HG03432 (cell line): ENCODE data around the gene ZNF471.

Experiments
- ATAC-seq: cut with Tn5 transposase; IDR thresholded peaks from one replicate; pipeline ENCODE4 v1.9.1; 2021; ENCODE audit warnings: mild to moderate bottlenecking, moderate library complexity; ENCODE audit not compliant: unreplicated experiment

ZNF471 gene

DNA sequence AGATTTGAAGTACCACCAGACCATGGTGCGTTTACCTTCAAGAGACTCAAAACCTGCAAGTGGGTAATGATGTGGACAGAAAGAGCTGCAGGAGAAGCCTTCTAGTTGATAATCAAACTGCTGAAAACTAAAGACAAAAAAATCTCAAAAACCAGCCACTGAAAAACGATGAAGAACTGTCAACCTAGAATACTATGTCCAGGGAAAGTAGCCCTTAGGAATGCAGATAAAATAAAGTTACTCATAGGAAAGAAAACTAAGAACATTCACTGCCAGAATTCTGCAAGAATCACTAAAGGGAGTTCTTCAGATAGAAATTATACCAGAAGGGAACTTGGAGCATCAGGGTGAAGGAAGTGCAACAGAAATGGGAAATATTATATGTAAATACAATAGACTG lies 64.9 kb downstream of the ZNF471 start:
- no peak for ATAC-seq

- ATAC-seq: no peak
These were observed 66.3 kb downstream of the ZNF471 start for GRCh38 chr19:56573914-56574313.

- no peak for ATAC-seq
These were observed 70.3 kb downstream of the ZNF471 start for GRCh38 chr19:56577719-56578602.
